Panc1 (cell line): ENCODE measurements around the gene TRMT61B.

Experiments used
- REST ChIP-seq, 2 experiments: IDR thresholded peaks; 2 replicates each; pipeline ENCODE4 v1.6.1; 2011 to 2012; ENCODE audit warnings: low read depth in 2 of 2, control low read depth in 1 of 2, low read length in 1 of 2, mild to moderate bottlenecking in 1 of 2, moderate library complexity in 1 of 2; ENCODE audit not compliant: insufficient read depth in 1 of 2
- SIN3A ChIP-seq: IDR thresholded peaks from 2 replicates; pipeline ENCODE4 v1.6.1; 2012; ENCODE audit warnings: low read depth, mild to moderate bottlenecking, low read length, moderate library complexity, borderline replicate concordance; ENCODE audit not compliant: insufficient read depth
- TCF7L2 ChIP-seq: IDR thresholded peaks from 2 replicates; pipeline ENCODE4 v1.6.1; 2011; ENCODE audit warnings: mild to moderate bottlenecking, low read depth, low read length, inconsistent platforms
- TF ChIP-seq, protein P1 (sequence below): fragments of 450-650 bp; IDR thresholded peaks from 2 replicates; pipeline ENCODE4 v1.5.1; 2017; ENCODE audit warnings: mild to moderate bottlenecking

DNA sequence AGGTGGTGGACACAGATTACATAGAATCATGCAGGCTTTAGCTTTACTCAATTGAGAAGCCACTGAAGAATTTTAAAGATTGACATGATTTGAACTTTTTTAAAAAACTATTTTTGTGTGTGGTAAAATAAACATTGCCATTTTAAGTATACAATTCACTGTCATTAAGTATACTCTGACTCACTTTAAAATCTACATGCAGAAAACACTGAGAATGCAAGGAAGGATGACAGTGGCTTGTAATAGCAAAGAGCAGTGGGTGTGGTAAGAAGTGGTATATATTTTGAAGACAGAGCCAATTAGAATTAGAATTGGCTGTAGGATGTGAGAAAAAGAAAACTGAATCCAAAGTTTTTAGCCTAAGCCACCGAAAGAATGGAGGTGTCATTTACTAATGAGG, 14.9 kb downstream of the TRMT61B start:
- TF ChIP-seq TCF7L2: no peak
- TF ChIP-seq, protein P1, sequence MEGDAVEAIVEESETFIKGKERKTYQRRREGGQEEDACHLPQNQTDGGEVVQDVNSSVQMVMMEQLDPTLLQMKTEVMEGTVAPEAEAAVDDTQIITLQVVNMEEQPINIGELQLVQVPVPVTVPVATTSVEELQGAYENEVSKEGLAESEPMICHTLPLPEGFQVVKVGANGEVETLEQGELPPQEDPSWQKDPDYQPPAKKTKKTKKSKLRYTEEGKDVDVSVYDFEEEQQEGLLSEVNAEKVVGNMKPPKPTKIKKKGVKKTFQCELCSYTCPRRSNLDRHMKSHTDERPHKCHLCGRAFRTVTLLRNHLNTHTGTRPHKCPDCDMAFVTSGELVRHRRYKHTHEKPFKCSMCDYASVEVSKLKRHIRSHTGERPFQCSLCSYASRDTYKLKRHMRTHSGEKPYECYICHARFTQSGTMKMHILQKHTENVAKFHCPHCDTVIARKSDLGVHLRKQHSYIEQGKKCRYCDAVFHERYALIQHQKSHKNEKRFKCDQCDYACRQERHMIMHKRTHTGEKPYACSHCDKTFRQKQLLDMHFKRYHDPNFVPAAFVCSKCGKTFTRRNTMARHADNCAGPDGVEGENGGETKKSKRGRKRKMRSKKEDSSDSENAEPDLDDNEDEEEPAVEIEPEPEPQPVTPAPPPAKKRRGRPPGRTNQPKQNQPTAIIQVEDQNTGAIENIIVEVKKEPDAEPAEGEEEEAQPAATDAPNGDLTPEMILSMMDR: no peak
- no peak for TF ChIP-seq REST (IDR thresholded peaks at IDR 0.05; ENCODE audit: insufficient read depth in 1 of 2, low read depth in 2 of 2, low read length in 1 of 2)
- TF ChIP-seq SIN3A: no peak
